Measurements from ENCODE around the gene GLRX5.
"Not testable (repeated sequence)": the region's sequence is repeated elsewhere in the genome, so short reads cannot be mapped to it uniquely, and the experiment has no call there.

The GLRX5 gene

GRCh38 chr14:95498622-95499353 is 36.1 kb upstream of the GLRX5 start:
- DNase-seq (ENCODE audit: low read depth, low spot score) = no peak

GRCh38 chr14:95499354-95499750 is 35.5 kb upstream of the GLRX5 start:
- no peak for DNase-seq (ENCODE audit: low read depth, low spot score)

- DNase-seq (ENCODE audit: low read depth, low spot score) = no peak
Observed at GRCh38 chr14:95500201-95500681, 34.6 kb upstream of the GLRX5 start.

- DNase-seq (ENCODE audit: low read depth, low spot score) = no peak
Observed at GRCh38 chr14:95500772-95501401, 34.0 kb upstream of the GLRX5 start.

GRCh38 chr14:95502381-95502950 is 32.4 kb upstream of the GLRX5 start:
- no peak for DNase-seq (ENCODE audit: low read depth, low spot score)

- DNase-seq (ENCODE audit: low read depth, low spot score) = no peak
Observed at GRCh38 chr14:95503365-95504134, 31.3 kb upstream of the GLRX5 start.

- DNase-seq (ENCODE audit: low read depth, low spot score) = no peak
Observed at GRCh38 chr14:95504135-95505029, 30.5 kb upstream of the GLRX5 start.

GRCh38 chr14:95505030-95505589 is 29.7 kb upstream of the GLRX5 start:
- DNase-seq (ENCODE audit: low read depth, low spot score) = no peak

GRCh38 chr14:95507174-95507573 is 27.7 kb upstream of the GLRX5 start:
- DNase-seq (ENCODE audit: low read depth, low spot score) = peak; percentile 44

- DNase-seq (ENCODE audit: low read depth, low spot score) = peak; percentile 55
Observed at GRCh38 chr14:95507701-95508103, 27.1 kb upstream of the GLRX5 start.

- no peak for DNase-seq (ENCODE audit: low read depth, low spot score)
Observed at GRCh38 chr14:95508377-95508776, 26.5 kb upstream of the GLRX5 start.

- no peak for DNase-seq (ENCODE audit: low read depth, low spot score)
Observed at GRCh38 chr14:95509495-95509894, 25.4 kb upstream of the GLRX5 start.

GRCh38 chr14:95510344-95510743 is 24.5 kb upstream of the GLRX5 start:
- DNase-seq (ENCODE audit: low read depth, low spot score) = not testable (repeated sequence)

GRCh38 chr14:95510804-95511203 is 24.0 kb upstream of the GLRX5 start:
- no peak for DNase-seq (ENCODE audit: low read depth, low spot score)

- no peak for DNase-seq (ENCODE audit: low read depth, low spot score)
Observed at GRCh38 chr14:95511687-95512086, 23.2 kb upstream of the GLRX5 start.

- DNase-seq (ENCODE audit: low read depth, low spot score) = no peak
Observed at GRCh38 chr14:95513291-95513690, 21.6 kb upstream of the GLRX5 start.

GRCh38 chr14:95514131-95515079 is 20.4 kb upstream of the GLRX5 start:
- DNase-seq (ENCODE audit: low read depth, low spot score) = no peak

- peak; percentile 90 for DNase-seq (ENCODE audit: low read depth, low spot score)
Observed at GRCh38 chr14:95515080-95515489, 19.8 kb upstream of the GLRX5 start.

Data from ELF-1 (cell line).